Colonic mucosa (tissue), 4 donors: Measurements from ENCODE around the gene BRF1. TPM values are rescaled to one million over a fixed set of nuclear protein-coding genes. Genes with fewer than 3 reads are reported as not detected.

Experiments used
- DNase-seq: peaks from one replicate; pipeline ENCODE4 v3.0.0-alpha.2; 2020
- H3K27ac ChIP-seq: fragments of 200-600 bp; one replicate; pipeline ENCODE4 v1.8.0; 2021
- H3K27me3 ChIP-seq: fragments of 200-600 bp; one replicate; pipeline ENCODE4 v1.8.0; 2021
- H3K36me3 ChIP-seq: fragments of 200-600 bp; one replicate; pipeline ENCODE4 v1.8.0; 2021
- H3K4me1 ChIP-seq: fragments of 200-600 bp; one replicate; pipeline ENCODE4 v1.8.0; 2021; ENCODE audit warnings: mild to moderate bottlenecking
- H3K4me3 ChIP-seq: fragments of 200-600 bp; one replicate; pipeline ENCODE4 v1.8.0; 2021
- H3K9ac ChIP-seq, 2 donors: one replicate each; pipeline ENCODE4 v1.7.0; 2013; ENCODE audit warnings: control low read depth in 2 of 2, low read depth in 2 of 2, low read length in 2 of 2
- H3K9me3 ChIP-seq: fragments of 200-600 bp; one replicate; pipeline ENCODE4 v1.8.0; 2021
- CTCF ChIP-seq: fragments of 200-600 bp; IDR thresholded peaks from one replicate; pipeline ENCODE4 v1.8.0; 2022; ENCODE audit warnings: antibody characterized with exemption, mild to moderate bottlenecking
- intact Hi-C: fragments of 100-400 bp; cut with DNase I; formaldehyde crosslinking; loops from one replicate; pipeline ENCODE4 v1.14.1; 2022
- total RNA-seq, 2 donors: library from RNA; stranded (reverse); fragmentation: NEBNext Ultra II Directional in 1 of 2; extraction: Animal tissue kit (Norgen Biotek cat#: 25700) in 1 of 2; gene quantifications; one replicate each; pipeline ENCODE4 v1.2.1, GENCODE V29; 2021
- donor health status: healthy.
- donor health status: DM: no; HTN: no; CAD: no.
- donor health status: DM: no; HTN: no; CAD: no.

The BRF1 gene
- total RNA-seq, 2 donors from 2014 or later = 27.2 to 40.6 TPM

GRCh38 chr14:105211086-105211757, 89.6 kb downstream of the BRF1 start:
- no peak for DNase-seq
- intact Hi-C loops = no loop called here
- Histone ChIP-seq H3K27me3 (no peaks in the 10 kb centered on the region), H3K4me1 (no peaks in the 10 kb centered on the region), H3K9ac (no peak overlapping the region), H3K9me3 (no peaks in the 10 kb centered on the region), H3K36me3 (no peaks in the 10 kb centered on the region), H3K4me3 (no peak overlapping the region), H3K27ac (no peak overlapping the region)
- TF ChIP-seq CTCF = no peak

- H3K27me3 ChIP-seq = no peaks in the 10 kb centered on the region
- no peak overlapping the region for H3K9ac ChIP-seq
- H3K4me1 ChIP-seq = no peaks in the 10 kb centered on the region
- no peak overlapping the region for H3K4me3 ChIP-seq
- no peak for DNase-seq
- no peak for TF ChIP-seq CTCF
- H3K36me3 ChIP-seq = no peaks in the 10 kb centered on the region
- no peak overlapping the region for H3K27ac ChIP-seq
- H3K9me3 ChIP-seq = no peaks in the 10 kb centered on the region
- intact Hi-C loops = no loop called here
These were observed 90.4 kb downstream of the BRF1 start for GRCh38 chr14:105210266-105211025.

GRCh38 chr14:105209646-105210045, 91.2 kb downstream of the BRF1 start:
- intact Hi-C loops = loop anchor here (10.0 kb wide), 1 partner anchor 315 kb away; the partner anchor contains the start of gene TMEM121

GRCh38 chr14:105209091-105209490, 91.7 kb downstream of the BRF1 start:
- Histone ChIP-seq H3K27ac (no peak overlapping the region), H3K4me1 (peaks cover 5% of the 10 kb centered on the region), H3K4me3 (no peak overlapping the region), H3K36me3 (no peaks in the 10 kb centered on the region), H3K9ac (no peak overlapping the region), H3K27me3 (no peaks in the 10 kb centered on the region), H3K9me3 (no peaks in the 10 kb centered on the region)
- no peak for TF ChIP-seq CTCF
- no peak for DNase-seq
- intact Hi-C loops = loop anchor here (10.0 kb wide), 1 partner anchor 316 kb away; the partner anchor contains the start of gene TMEM121

More at GRCh38 chr14:105209646-105210045, 91.2 kb downstream of the BRF1 start:
- Histone ChIP-seq H3K27ac (no peak overlapping the region), H3K4me3 (no peak overlapping the region), H3K9me3 (no peaks in the 10 kb centered on the region), H3K27me3 (no peaks in the 10 kb centered on the region), H3K4me1 (peaks cover 4% of the 10 kb centered on the region), H3K9ac (no peak overlapping the region), H3K36me3 (no peaks in the 10 kb centered on the region)
- TF ChIP-seq CTCF = no peak
- DNase-seq = no peak

- Histone ChIP-seq H3K4me3 (no peak overlapping the region), H3K9ac (no peak overlapping the region), H3K27me3 (no peaks in the 10 kb centered on the region), H3K36me3 (no peaks in the 10 kb centered on the region), H3K27ac (no peak overlapping the region), H3K4me1 (peaks cover 5% of the 10 kb centered on the region), H3K9me3 (no peaks in the 10 kb centered on the region)
- TF ChIP-seq CTCF = no peak
- intact Hi-C loops = loop anchor here (10.0 kb wide), 1 partner anchor 316 kb away; the partner anchor contains the start of gene TMEM121
- no peak for DNase-seq
These were observed 92.1 kb downstream of the BRF1 start for GRCh38 chr14:105208738-105209075.
